ENCODE measurements around the gene ADCY7.

The ADCY7 gene

GRCh38 chr16:50279504-50279865, 13.1 kb downstream of the ADCY7 start:
- Mint-ChIP-seq H3K27me3 (no peaks in the 10 kb centered on the region), H3K27ac (no peak overlapping the region), H3K4me1 (peaks cover 98% of the 10 kb centered on the region), H3K4me3 (no peak overlapping the region), H3K9me3 (peaks cover 4 to 7% of the 10 kb centered on the region in 2 donors)
- ATAC-seq (no peak), DNase-seq (no peak)

GRCh38 chr16:50280932-50281331, 14.6 kb downstream of the ADCY7 start:
- no peak for DNase-seq
- no peak overlapping the region for H3K27ac Mint-ChIP-seq
- peak overlapping the region in 1 of 2 donors; percentile 80 for H3K4me3 Mint-ChIP-seq
- no peak for ATAC-seq
- H3K27me3 Mint-ChIP-seq: no peaks in the 10 kb centered on the region
- H3K9me3 Mint-ChIP-seq: peaks cover 4 to 7% of the 10 kb centered on the region in 2 donors
- H3K4me1 Mint-ChIP-seq: peaks cover 98% of the 10 kb centered on the region

GRCh38 chr16:50281391-50282009, 15.1 kb downstream of the ADCY7 start:
- DNase-seq (no peak), ATAC-seq (peak; percentile 39)
- Mint-ChIP-seq H3K27me3 (no peaks in the 10 kb centered on the region), H3K4me1 (peaks cover 98% of the 10 kb centered on the region), H3K4me3 (peak overlapping the region; percentile 72 to 80), H3K9me3 (peaks cover 4 to 7% of the 10 kb centered on the region in 2 donors), H3K27ac (peak overlapping the region in 1 of 2 donors; percentile 86)

DNA sequence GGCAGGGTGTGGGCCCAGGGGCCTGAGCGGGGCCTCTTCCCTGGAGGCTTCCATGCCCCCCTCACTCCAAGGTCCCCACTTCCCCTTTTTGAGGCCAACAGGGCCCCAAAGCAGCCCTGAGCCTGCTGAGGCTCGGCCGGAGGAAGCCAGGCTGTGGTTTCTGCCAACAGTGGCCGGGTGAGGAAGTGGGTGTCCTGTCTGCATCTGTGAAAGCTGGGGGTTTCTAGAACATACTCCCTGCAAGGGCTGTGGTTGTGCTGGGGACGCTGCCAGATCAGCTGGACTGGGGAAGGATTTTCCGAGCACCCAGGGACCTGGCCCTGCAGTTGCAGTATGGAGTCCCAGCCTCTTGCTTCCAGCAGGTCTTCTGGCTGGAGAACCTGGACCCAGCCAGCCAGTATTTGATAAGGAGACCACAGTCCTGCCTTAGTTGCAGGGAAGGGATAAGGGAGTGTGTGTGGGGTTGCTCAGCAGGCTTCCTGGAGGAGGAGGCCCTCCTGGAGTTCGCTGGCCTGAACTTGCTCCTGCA, 15.7 kb downstream of the ADCY7 start:
- H3K9me3 Mint-ChIP-seq: peaks cover 4 to 7% of the 10 kb centered on the region in 2 donors
- ATAC-seq (peak; percentile 89), DNase-seq (peak; percentile 55 to 74)
- H3K4me1 Mint-ChIP-seq: peaks cover 96% of the 10 kb centered on the region
- H3K27me3 Mint-ChIP-seq: no peaks in the 10 kb centered on the region
- H3K4me3 Mint-ChIP-seq: peak overlapping the region; percentile 72 to 80
- peak overlapping the region; percentile 33 to 86 for H3K27ac Mint-ChIP-seq

DNA sequence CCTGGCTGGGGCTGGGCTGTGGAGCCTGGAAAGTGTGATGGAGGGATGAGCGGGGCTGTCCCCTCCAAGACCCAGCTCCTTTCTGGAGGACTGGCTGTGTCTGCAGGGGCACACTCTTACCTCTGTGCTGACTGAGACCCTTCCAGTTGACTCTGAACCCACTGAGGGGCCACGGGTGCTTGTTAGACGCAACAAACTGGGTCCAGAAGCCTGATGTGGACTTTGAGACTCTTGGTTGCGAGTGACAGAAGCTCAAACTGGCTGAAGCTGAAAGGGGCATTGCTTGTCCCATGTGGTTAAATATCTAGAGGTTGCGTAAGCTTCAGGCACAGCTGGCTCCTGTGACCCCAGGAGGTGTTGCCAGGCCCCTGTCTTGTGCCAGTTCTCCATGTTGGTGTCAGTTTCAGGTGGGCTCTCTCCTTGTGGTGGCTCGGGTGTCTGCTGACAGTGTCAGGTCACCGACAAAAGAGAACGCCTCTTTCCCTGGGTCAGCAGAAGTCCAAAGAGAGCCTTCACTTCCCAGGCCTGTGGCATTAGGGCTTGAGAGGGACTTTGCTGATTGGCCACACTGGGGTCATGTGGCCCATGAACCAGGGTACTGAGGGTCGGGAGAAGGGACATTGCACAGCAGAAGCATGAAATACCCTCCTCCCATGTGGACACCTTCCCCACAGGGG, 16.7 kb downstream of the ADCY7 start:
- Mint-ChIP-seq H3K4me3 (peak overlapping the region in 1 of 2 donors; percentile 53), H3K27ac (peak overlapping the region; percentile 42 to 52), H3K27me3 (no peaks in the 10 kb centered on the region), H3K4me1 (peaks cover 86% of the 10 kb centered on the region), H3K9me3 (peaks cover 4 to 5% of the 10 kb centered on the region in 2 donors)
- DNase-seq (no peak), ATAC-seq (no peak)

GRCh38 chr16:50284131-50284911, 18.0 kb downstream of the ADCY7 start:
- peaks cover 73% of the 10 kb centered on the region for H3K4me1 Mint-ChIP-seq
- ATAC-seq (no peak), DNase-seq (no peak)
- H3K9me3 Mint-ChIP-seq: no peaks in the 10 kb centered on the region
- H3K4me3 Mint-ChIP-seq: peak overlapping the region in 1 of 2 donors; percentile 4
- no peaks in the 10 kb centered on the region for H3K27me3 Mint-ChIP-seq
- peak overlapping the region; percentile 65 to 76 for H3K27ac Mint-ChIP-seq

DNA sequence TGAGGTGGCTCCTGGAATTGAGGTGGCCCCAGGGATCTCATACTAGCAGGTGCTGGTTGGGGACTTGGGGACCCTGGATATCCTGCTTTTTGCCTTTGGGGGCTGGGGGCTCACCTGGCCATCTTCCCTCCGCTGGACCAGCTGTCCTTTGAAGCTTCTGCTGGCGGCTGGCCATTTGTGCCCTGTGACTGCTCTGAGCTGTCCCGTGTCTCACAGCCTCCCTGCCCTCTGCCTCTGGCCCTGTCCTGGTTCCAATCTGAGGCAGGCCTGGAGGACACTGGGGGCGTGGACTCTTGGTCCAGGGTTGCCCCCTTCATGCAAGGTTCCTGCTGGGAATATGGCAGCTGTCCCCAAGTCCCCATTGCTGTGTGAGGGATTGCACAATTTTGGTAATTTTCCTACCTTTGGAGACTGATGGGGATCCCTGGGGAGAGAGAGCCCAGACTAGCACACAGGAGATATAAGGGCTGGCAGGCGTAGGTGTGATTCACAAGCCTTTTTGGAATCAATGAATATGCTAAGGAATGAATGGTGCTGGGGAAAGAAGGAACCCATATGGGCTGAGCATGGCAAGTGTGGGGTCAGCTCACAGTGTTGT, 19.2 kb downstream of the ADCY7 start:
- Mint-ChIP-seq H3K4me1 (peaks cover 68% of the 10 kb centered on the region), H3K27me3 (no peaks in the 10 kb centered on the region), H3K9me3 (no peaks in the 10 kb centered on the region), H3K27ac (peak overlapping the region in 1 of 2 donors; percentile 55), H3K4me3 (no peak overlapping the region)
- ATAC-seq (no peak), DNase-seq (no peak)

- Mint-ChIP-seq H3K27ac (peak overlapping the region in 1 of 2 donors; percentile 96), H3K4me3 (no peak overlapping the region), H3K27me3 (no peaks in the 10 kb centered on the region), H3K4me1 (peaks cover 58% of the 10 kb centered on the region), H3K9me3 (no peaks in the 10 kb centered on the region)
- DNase-seq (no peak), ATAC-seq (no peak)
These were observed 20.3 kb downstream of the ADCY7 start for GRCh38 chr16:50286681-50287080.

DNA sequence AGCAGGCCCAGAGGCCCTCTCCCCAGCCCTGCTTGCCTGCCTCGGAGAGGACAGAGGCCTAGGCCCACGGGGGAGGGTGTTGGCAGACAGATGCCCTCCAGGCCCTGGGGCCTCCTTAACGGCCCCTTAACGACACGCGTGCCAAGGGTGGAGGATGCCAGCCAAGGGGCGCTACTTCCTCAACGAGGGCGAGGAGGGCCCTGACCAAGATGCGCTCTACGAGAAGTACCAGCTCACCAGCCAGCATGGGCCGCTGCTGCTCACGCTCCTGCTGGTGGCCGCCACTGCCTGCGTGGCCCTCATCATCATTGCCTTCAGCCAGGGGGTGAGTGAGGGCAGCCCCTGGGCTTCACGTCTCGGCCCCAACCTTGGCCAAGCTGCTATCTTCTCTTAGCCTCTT, 21.7 kb downstream of the ADCY7 start:
- H3K4me3 Mint-ChIP-seq: no peak overlapping the region
- DNase-seq (no peak), ATAC-seq (no peak)
- no peak overlapping the region for H3K27ac Mint-ChIP-seq
- no peaks in the 10 kb centered on the region for H3K27me3 Mint-ChIP-seq
- no peaks in the 10 kb centered on the region for H3K9me3 Mint-ChIP-seq
- peaks cover 58% of the 10 kb centered on the region for H3K4me1 Mint-ChIP-seq

- Mint-ChIP-seq H3K4me1 (peaks cover 50% of the 10 kb centered on the region), H3K9me3 (no peaks in the 10 kb centered on the region), H3K27ac (peak overlapping the region; percentile 31 to 57), H3K4me3 (no peak overlapping the region), H3K27me3 (no peaks in the 10 kb centered on the region)
- no peak for ATAC-seq
- no peak for DNase-seq
These were observed 22.6 kb downstream of the ADCY7 start for GRCh38 chr16:50288920-50289319.

- peak overlapping the region; percentile 43 to 81 for H3K27ac Mint-ChIP-seq
- DNase-seq (no peak), ATAC-seq (no peak)
- H3K9me3 Mint-ChIP-seq: no peaks in the 10 kb centered on the region
- no peaks in the 10 kb centered on the region for H3K27me3 Mint-ChIP-seq
- peaks cover 37% of the 10 kb centered on the region for H3K4me1 Mint-ChIP-seq
- H3K4me3 Mint-ChIP-seq: no peak overlapping the region
These were observed 23.8 kb downstream of the ADCY7 start for GRCh38 chr16:50289950-50290764.

DNA sequence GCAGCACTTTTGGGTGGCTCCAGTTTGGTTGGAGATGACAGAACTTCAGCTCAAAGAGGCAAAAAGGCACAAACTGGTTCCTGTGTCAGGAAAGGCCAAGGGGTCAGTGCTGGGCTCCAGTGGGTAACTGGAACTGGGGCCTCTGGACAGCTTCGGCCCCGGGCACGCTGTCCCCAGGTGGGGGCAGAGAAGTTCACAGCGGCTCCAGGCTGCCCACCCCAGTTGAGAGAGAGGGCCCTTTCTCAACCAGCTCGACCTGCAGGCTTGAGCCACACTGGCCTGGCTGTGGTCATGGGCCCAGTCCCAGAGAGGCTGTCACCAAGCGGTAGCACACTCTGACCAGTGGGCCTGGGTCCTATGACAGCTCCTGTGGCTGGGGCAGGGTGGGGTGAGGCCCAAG, 24.5 kb downstream of the ADCY7 start:
- DNase-seq (no peak), ATAC-seq (no peak)
- peak overlapping the region in 1 of 2 donors; percentile 48 for H3K27ac Mint-ChIP-seq
- no peaks in the 10 kb centered on the region for H3K9me3 Mint-ChIP-seq
- peaks cover 30% of the 10 kb centered on the region for H3K4me1 Mint-ChIP-seq
- no peaks in the 10 kb centered on the region for H3K27me3 Mint-ChIP-seq
- no peak overlapping the region for H3K4me3 Mint-ChIP-seq

- H3K27ac Mint-ChIP-seq: peak overlapping the region in 1 of 2 donors; percentile 60
- no peak overlapping the region for H3K4me3 Mint-ChIP-seq
- peaks cover 22% of the 10 kb centered on the region for H3K4me1 Mint-ChIP-seq
- no peaks in the 10 kb centered on the region for H3K9me3 Mint-ChIP-seq
- no peaks in the 10 kb centered on the region for H3K27me3 Mint-ChIP-seq
- DNase-seq (no peak), ATAC-seq (peak; percentile 27)
These were observed 25.6 kb downstream of the ADCY7 start for GRCh38 chr16:50291719-50292565.

DNA sequence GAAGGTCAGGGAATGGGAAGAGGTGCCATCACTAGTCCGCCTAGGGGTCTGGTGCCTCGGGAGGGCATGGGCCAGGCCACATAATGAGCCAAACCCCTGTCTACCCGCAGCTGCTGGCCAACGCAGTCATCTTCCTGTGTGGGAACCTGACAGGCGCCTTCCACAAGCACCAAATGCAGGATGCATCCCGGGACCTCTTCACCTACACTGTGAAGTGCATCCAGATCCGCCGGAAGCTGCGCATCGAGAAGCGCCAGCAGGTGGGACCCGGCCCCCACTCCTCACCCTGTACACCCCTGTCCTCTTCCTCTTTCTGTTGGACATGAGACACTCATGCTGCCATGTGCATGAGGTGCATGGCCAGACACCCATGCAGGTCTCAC, 26.2 kb downstream of the ADCY7 start:
- H3K9me3 Mint-ChIP-seq: no peaks in the 10 kb centered on the region
- DNase-seq: no peak

More for the DNA sequence above, 26.2 kb downstream of the ADCY7 start:
- Mint-ChIP-seq H3K27me3 (no peaks in the 10 kb centered on the region), H3K27ac (peak overlapping the region in 1 of 2 donors; percentile 36), H3K4me1 (peaks cover 22% of the 10 kb centered on the region), H3K4me3 (no peak overlapping the region)
- no peak for ATAC-seq
